GM12801 (cell line): Measurements from ENCODE around the gene C14orf180.

Source experiments
- CTCF ChIP-seq: IDR thresholded peaks from one replicate; pipeline ENCODE4 v1.5.1; 2011; ENCODE audit warnings: control low read depth; ENCODE audit not compliant: insufficient read length; ENCODE audit errors: extremely low read depth

Gene C14orf180

GRCh38 chr14:104624939-104625338 is 45.4 kb downstream of the C14orf180 start:
- no peak for TF ChIP-seq CTCF

GRCh38 chr14:104632781-104633180 is 53.2 kb downstream of the C14orf180 start:
- TF ChIP-seq CTCF, result no peak

GRCh38 chr14:104633276-104634137 is 53.9 kb downstream of the C14orf180 start:
- no peak for TF ChIP-seq CTCF

- TF ChIP-seq CTCF, result no peak
These were observed 54.7 kb downstream of the C14orf180 start for GRCh38 chr14:104634138-104634760.

- no peak for TF ChIP-seq CTCF
These were observed 55.5 kb downstream of the C14orf180 start for GRCh38 chr14:104634886-104635570.

GRCh38 chr14:104635717-104636116 is 56.2 kb downstream of the C14orf180 start:
- TF ChIP-seq CTCF, result no peak

- no peak for TF ChIP-seq CTCF
These were observed 56.6 kb downstream of the C14orf180 start for GRCh38 chr14:104636131-104636530.
